Stimulated activated CD8-positive, alpha-beta memory T cell treated with anti-CD3 and anti-CD28 coated beads, Interleukin-12 subunit alpha, Interleukin-12 subunit beta, amount 100 ng/mL, for 4 hours (primary cell): Measurements from ENCODE around the gene KAT7.

Experiments used
- DNase-seq: peaks from one replicate; pipeline ENCODE4 v3.0.0-alpha.2; 2020; ENCODE audit warnings: low read depth

Gene KAT7

GRCh38 chr17:49760932-49761558 is 27.4 kb upstream of the KAT7 start:
- DNase-seq: no peak

GRCh38 chr17:49762151-49762941 is 26.1 kb upstream of the KAT7 start:
- no peak for DNase-seq

- DNase-seq: peak; percentile 88
Measured at GRCh38 chr17:49763735-49764558, 24.5 kb upstream of the KAT7 start, which contains the start of gene FAM117A. Gene FAM117A (minus strand): TSS chr17:49764131. CDS start chr17:49764087, 44 bp downstream.

GRCh38 chr17:49764559-49765180 is 23.8 kb upstream of the KAT7 start:
- DNase-seq: no peak

- DNase-seq: no peak
Measured at GRCh38 chr17:49766918-49767530, 21.5 kb upstream of the KAT7 start.

DNA sequence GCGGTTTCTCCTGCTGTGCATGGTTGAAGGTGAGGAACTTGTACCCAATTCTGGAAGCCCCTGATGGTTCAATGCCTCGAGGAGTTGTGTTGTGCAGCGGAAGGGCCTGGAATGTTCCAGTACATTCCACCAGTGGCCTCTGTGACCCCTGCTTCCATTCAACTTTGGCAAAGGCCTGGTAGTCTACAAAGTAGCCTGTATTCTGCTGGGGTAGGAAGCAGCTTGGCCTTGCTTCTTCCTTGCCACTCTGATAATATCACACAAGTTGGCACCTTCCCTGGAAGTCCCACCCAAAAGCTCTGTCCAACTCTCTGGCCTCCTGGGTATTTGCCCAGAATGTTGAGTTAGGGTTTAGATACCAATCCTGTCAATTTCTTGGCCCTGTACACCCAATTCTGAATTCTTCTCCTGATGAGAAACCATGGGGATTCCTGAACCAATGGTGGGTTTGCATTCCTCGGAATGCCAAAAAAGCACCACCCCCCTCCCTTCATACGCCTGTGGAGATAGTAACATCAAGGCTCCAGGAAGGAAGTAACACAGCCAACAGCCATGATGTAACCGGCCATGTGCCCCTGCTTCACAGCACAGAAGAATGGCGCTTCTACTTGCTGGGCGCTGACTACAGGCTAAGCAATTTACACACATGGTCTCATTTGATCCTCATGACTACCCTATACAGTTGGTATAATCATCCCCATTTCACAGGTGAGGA is 12.8 kb upstream of the KAT7 start:
- DNase-seq: no peak

- no peak for DNase-seq
Measured at GRCh38 chr17:49776551-49777300, 11.8 kb upstream of the KAT7 start.

DNA sequence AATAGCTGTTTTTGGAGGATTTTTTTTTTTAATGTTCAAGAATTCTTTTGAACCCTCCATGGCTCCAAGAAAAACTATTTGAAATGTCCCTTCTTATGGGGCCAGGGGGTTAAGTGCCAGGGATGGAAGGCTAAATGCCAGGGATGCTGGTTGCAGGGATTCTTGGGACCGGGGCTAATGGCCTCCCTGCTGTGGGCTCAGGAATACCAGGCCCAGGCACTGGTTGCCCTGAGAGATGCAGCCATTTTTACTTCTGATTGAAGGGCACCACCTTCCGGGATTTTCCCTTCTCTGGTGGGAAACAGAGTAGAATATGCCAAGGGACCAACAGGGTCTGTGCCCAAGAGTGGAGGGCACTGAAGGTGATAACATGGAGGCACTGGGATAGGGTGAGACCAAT is 10.9 kb upstream of the KAT7 start:
- DNase-seq: no peak

GRCh38 chr17:49779156-49779738 is 9.2 kb upstream of the KAT7 start:
- no peak for DNase-seq

DNA sequence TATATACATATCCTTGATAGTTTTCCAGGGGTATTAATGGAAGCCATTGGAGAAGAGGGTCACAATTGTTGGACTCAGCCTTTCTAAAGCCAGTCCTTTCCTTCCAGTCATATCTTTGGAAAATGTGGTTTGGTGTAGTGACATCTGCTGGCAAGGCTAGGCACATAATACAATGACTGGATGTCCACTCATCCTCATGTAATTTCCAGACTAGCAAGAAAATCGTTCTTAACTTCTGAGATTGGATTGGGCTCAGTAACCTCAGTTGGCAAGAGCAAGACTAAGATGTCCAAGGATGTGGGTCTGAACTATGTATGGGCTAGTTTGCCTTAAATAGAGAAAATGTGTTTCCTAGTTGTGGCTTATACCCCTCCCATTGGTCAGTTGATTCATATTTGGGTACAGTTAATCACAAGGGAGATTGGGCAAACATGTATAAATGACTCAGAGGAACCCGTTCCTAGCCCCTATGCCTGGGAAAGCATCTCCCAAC is 8.7 kb upstream of the KAT7 start:
- no peak for DNase-seq

DNA sequence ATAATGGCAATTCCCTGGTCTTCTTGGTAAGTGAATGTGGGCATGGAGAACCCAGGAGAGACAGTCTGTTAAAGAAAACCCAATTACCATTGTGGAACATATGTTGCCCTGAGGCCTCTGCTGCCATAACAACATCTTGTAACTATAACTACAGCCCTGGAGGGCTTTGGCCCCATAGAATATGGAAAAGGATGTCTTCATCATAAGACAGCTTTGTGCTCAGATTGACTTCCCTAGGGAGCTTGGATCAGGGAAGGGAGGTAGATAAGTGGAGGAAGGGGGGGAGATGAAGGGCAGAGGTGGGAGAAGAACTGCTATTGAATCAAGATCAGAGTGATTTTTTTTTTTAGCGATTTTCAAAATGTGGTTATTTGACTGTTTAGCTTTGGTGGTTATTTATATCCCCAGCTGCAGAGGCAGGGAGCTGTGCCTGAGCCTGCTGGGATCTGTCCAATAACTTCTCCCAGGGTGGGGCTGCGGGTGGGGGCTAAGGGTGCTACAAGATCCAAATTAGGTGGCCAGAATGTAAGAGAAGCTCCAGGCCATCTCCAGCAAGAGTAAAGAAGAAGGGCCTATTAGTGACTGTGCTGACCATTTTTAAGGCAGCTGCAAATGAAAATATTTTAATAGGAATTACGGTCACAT is 5.3 kb upstream of the KAT7 start:
- no peak for DNase-seq

DNA sequence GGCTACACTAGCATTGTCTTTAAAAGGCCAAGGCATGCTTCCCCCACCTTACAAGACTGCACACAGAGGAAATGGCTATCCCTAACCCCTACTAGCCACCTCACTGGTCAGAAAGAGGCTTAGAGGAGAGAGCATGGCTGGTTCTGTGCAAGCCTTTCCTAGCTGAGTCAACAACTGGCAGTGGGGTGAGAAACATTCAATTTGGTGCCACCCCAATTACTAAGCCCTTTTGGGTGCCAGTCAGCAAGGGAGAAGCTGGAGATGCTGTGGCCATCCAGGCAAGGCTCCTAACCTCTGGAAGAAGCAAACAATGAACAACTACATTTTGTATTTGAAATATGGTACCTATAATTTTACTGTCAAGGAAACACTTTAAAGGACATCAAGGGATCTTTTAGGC is 4.7 kb upstream of the KAT7 start:
- DNase-seq: no peak

- no peak for DNase-seq
Measured at GRCh38 chr17:49784636-49785035, 3.8 kb upstream of the KAT7 start.

- no peak for DNase-seq
Measured at GRCh38 chr17:49787884-49788477, 500 bp upstream of the KAT7 start.

DNA sequence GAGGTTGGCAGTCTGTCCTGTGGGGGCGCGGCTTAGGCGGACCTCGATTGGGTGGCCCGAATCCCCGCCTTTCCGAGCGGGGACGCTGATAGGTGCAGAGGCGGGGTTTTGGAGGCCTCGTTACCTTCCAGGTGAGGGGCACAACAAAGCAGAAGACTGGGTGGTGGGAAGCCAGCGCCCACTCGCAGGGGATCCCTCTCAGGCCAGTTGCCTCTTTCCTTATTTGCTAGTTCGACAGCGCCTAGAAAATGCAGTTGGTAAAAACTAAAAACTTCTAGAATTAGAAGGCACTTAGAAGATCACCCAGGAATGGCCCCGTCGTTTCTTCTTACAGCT is 730 bp downstream of the KAT7 start:
- DNase-seq: no peak

DNA sequence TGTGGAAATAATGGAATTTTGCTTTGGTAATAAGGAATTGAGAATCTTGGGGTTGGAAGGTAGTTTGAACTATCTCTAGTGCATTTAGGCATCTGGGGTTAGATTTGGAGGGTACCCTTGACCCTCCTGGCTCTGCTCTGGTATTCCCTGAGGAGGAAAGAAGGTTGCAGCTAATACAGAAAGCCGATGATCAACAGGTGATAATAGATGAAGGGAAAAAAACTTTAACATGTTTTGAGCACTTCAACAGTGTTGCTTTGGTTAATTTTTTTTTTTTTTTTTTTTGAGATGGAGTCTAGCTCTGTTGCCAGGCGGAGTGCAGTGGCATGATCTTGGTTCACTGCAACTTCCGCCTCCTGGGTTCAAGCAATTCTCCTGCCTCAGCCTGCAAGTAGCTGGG is 4.8 kb downstream of the KAT7 start:
- DNase-seq: no peak

DNA sequence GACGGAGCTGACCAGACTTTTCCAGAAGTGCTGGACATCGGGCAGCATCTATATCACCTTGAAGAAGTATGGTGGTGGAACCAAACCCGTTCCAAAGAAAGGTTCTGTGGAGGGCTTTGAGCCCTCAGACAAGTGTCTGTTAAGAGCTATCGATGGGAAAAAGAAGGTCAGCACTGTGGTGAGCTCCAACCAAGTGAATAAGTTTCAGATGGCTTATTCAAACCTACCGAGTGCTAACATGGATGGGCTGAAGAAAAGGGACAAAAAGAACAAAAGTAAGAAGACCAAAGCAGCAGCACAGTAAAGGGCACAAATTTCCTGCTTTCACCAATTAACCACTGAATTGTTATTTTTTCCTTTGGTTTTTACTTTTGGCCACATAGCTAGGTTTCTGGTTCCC is 6.9 kb downstream of the KAT7 start:
- no peak for DNase-seq

GRCh38 chr17:49798182-49798581 is 9.7 kb downstream of the KAT7 start:
- DNase-seq: no peak

- DNase-seq: no peak
Measured at GRCh38 chr17:49798738-49799137, 10.3 kb downstream of the KAT7 start.
